Caco-2 (cell line): ENCODE results near the gene GNAI1. TPM values are rescaled to one million over a fixed set of nuclear protein-coding genes. Genes with fewer than 3 reads are reported as not detected.

ENCODE experiments used
- BruUV-seq: library from RNA; stranded (reverse); fragments of 400-500 nt; replicated peaks from 2 replicates; lab custom pipeline; 2021; lab: Mats Ljungman, UMichigan
- CTCF ChIA-PET: fragments of 300-600 bp; sonication (Branson Sonifier 250); formaldehyde crosslinking; loops from one replicate; lab custom pipeline; 2022; ENCODE audit warnings: antibody characterized with exemption; lab: Charles Lee
- POLR2A ChIA-PET: fragments of 300-600 bp; sonication (Branson Sonifier 250); formaldehyde crosslinking; loops from one replicate; lab custom pipeline; 2022; ENCODE audit warnings: antibody characterized with exemption; lab: Charles Lee
- DNase-seq, 2 experiments: peaks; one replicate each; pipeline versions ENCODE4 v3.0.0 to v3.0.0-alpha.2; 2020 to 2022
- H3K27me3 ChIP-seq: replicated peaks from 2 replicates; pipeline ENCODE4 v1.6.0; 2011; ENCODE audit warnings: low read length; ENCODE audit not compliant: control insufficient read depth, insufficient read depth
- H3K36me3 ChIP-seq: 2 replicates; pipeline ENCODE4 v1.5.1; 2011; ENCODE audit warnings: low read length; ENCODE audit not compliant: control insufficient read depth, insufficient read depth
- H3K4me1 ChIP-seq: fragments of 250-450 bp; sonication (Bioruptor Pico); 2 replicates; pipeline ENCODE4 v1.5.1; 2020; ENCODE audit warnings: mild to moderate bottlenecking
- H3K4me3 ChIP-seq: 2 replicates; pipeline ENCODE4 v1.5.1; 2011; ENCODE audit warnings: low read depth, mild to moderate bottlenecking, control low read depth, low read length
- H3K9me3 ChIP-seq: fragments of 250-450 bp; sonication (Bioruptor Pico); 2 replicates; pipeline ENCODE4 v1.5.1; 2020; ENCODE audit warnings: mild to moderate bottlenecking, moderate library complexity
- H3K27ac Mint-ChIP-seq: one replicate; pipeline ENCODE4 v1.8.0; 2022; ENCODE audit warnings: mixed read lengths; ENCODE audit not compliant: unreplicated experiment
- H3K27me3 Mint-ChIP-seq: one replicate; pipeline ENCODE4 v1.8.0; 2022; ENCODE audit warnings: mixed read lengths; ENCODE audit not compliant: insufficient read depth, unreplicated experiment
- H3K36me3 Mint-ChIP-seq: one replicate; pipeline ENCODE4 v1.8.0; 2022; ENCODE audit warnings: mild to moderate bottlenecking, mixed read lengths; ENCODE audit not compliant: insufficient read depth, unreplicated experiment
- H3K4me1 Mint-ChIP-seq: one replicate; pipeline ENCODE4 v1.8.0; 2022; ENCODE audit warnings: low read depth, mixed read lengths; ENCODE audit not compliant: unreplicated experiment
- H3K4me3 Mint-ChIP-seq: one replicate; pipeline ENCODE4 v1.8.0; 2022; ENCODE audit warnings: mild to moderate bottlenecking, moderate library complexity, mixed read lengths; ENCODE audit not compliant: unreplicated experiment
- H3K9me3 Mint-ChIP-seq: one replicate; pipeline ENCODE4 v1.8.0; 2022; ENCODE audit warnings: mixed read lengths; ENCODE audit not compliant: unreplicated experiment
- CTCF ChIP-seq, 2 experiments: fragments of 200-600 bp in 1 of 2; IDR thresholded peaks; 1 replicate in 1 of 2; 2 replicates in 1 of 2; pipeline versions ENCODE4 v1.5.1 to v1.8.0; 2011 to 2022; ENCODE audit warnings: antibody characterized with exemption in 1 of 2, control low read depth in 1 of 2, inconsistent platforms in 1 of 2, low read depth in 1 of 2, low read length in 1 of 2, mild to moderate bottlenecking in 1 of 2, moderate library complexity in 1 of 2; ENCODE audit not compliant: insufficient read depth in 1 of 2, severe bottlenecking in 1 of 2, unreplicated experiment in 1 of 2
- intact Hi-C: fragments of 100-400 bp; cut with micrococcal nuclease; formaldehyde crosslinking; loops from one replicate; pipeline ENCODE4 v1.10.0; 2022; ENCODE audit not compliant: unreplicated experiment
- total RNA-seq: library from RNA; stranded (reverse); gene quantifications from 2 replicates; pipeline ENCODE4 v1.2.3, GENCODE V29; 2022

GNAI1 gene
- total RNA-seq, 1 experiment from 2014 or later, result 2.1 TPM

- no peak for DNase-seq
- no peaks in the 10 kb centered on the region for H3K27me3 ChIP-seq
- TF ChIP-seq CTCF (IDR thresholded peaks at IDR 0.05; ENCODE audit: insufficient read depth in 1 of 2, low read depth in 1 of 2, low read length in 1 of 2, severe bottlenecking in 1 of 2, unreplicated experiment in 1 of 2), result no peak
- no peaks in the 10 kb centered on the region for H3K27me3 Mint-ChIP-seq
- H3K36me3 ChIP-seq, result no peaks in the 10 kb centered on the region
- H3K9me3 ChIP-seq, result no peaks in the 10 kb centered on the region
- H3K4me3 ChIP-seq, result no peak overlapping the region
- no peaks in the 10 kb centered on the region for H3K4me1 Mint-ChIP-seq
- no peaks in the 10 kb centered on the region for H3K9me3 Mint-ChIP-seq
- no peak overlapping the region for H3K27ac Mint-ChIP-seq
- no peaks in the 10 kb centered on the region for H3K36me3 Mint-ChIP-seq
- BruUV-seq, result no TSS peak
- ChIA-PET CTCF (no interaction called here), POLR2A (no interaction called here)
- H3K4me1 ChIP-seq, result no peaks in the 10 kb centered on the region
- intact Hi-C loops, result no loop called here
- H3K4me3 Mint-ChIP-seq, result no peak overlapping the region
These were observed 25.2 kb downstream of the GNAI1 start for GRCh38 chr7:80159802-80160201.

GRCh38 chr7:80161466-80161865, 26.8 kb downstream of the GNAI1 start:
- ChIA-PET CTCF (no interaction called here), POLR2A (no interaction called here)
- Histone ChIP-seq H3K9me3 (no peaks in the 10 kb centered on the region), H3K4me3 (no peak overlapping the region), H3K4me1 (no peaks in the 10 kb centered on the region), H3K27me3 (no peaks in the 10 kb centered on the region), H3K36me3 (no peaks in the 10 kb centered on the region)
- intact Hi-C loops, result no loop called here
- no peak overlapping the region for H3K4me3 Mint-ChIP-seq
- no peaks in the 10 kb centered on the region for H3K27me3 Mint-ChIP-seq
- BruUV-seq, result no TSS peak
- H3K9me3 Mint-ChIP-seq, result no peaks in the 10 kb centered on the region
- H3K27ac Mint-ChIP-seq, result no peak overlapping the region
- TF ChIP-seq CTCF (IDR thresholded peaks at IDR 0.05; ENCODE audit: insufficient read depth in 1 of 2, low read depth in 1 of 2, low read length in 1 of 2, severe bottlenecking in 1 of 2, unreplicated experiment in 1 of 2), result no peak
- no peak for DNase-seq
- H3K4me1 Mint-ChIP-seq, result no peaks in the 10 kb centered on the region
- no peaks in the 10 kb centered on the region for H3K36me3 Mint-ChIP-seq

GRCh38 chr7:80165177-80165576, 30.5 kb downstream of the GNAI1 start:
- Mint-ChIP-seq H3K4me3 (no peak overlapping the region), H3K36me3 (no peaks in the 10 kb centered on the region), H3K27me3 (no peaks in the 10 kb centered on the region), H3K9me3 (no peaks in the 10 kb centered on the region), H3K4me1 (no peaks in the 10 kb centered on the region), H3K27ac (no peak overlapping the region)
- BruUV-seq, result no TSS peak
- Histone ChIP-seq H3K9me3 (no peaks in the 10 kb centered on the region; the same call in 1 of the 2 replicates), H3K36me3 (no peaks in the 10 kb centered on the region), H3K4me3 (no peak overlapping the region), H3K4me1 (no peaks in the 10 kb centered on the region), H3K27me3 (no peaks in the 10 kb centered on the region)
- CTCF ChIA-PET, result no interaction called here
- intact Hi-C loops, result no loop called here
- DNase-seq, result no peak
- no peak for TF ChIP-seq CTCF (IDR thresholded peaks at IDR 0.05; ENCODE audit: insufficient read depth in 1 of 2, low read depth in 1 of 2, low read length in 1 of 2, severe bottlenecking in 1 of 2, unreplicated experiment in 1 of 2)
- POLR2A ChIA-PET, result no interaction called here
